Activated B cell treated with CpG ODN at 0.5 μM for 24 hours (primary cell): ENCODE measurements around the gene CNBP. TPM values are rescaled to one million over a fixed set of nuclear protein-coding genes. Genes with fewer than 3 reads are reported as not detected.
"Not testable (repeated sequence)": the region's sequence is repeated elsewhere in the genome, so short reads cannot be mapped to it uniquely, and the experiment has no call there.

Experiments used
- ATAC-seq: fragments of 200-7000 bp; cut with Tn5 transposase; one replicate; pipeline ENCODE4 v1.10.0; 2021; ENCODE audit warnings: low read depth, mild to moderate bottlenecking, moderate library complexity
- CTCF ChIA-PET: fragments of 350-600 bp; sonication (Branson Sonifier 250); formaldehyde crosslinking; loops from one replicate; lab custom pipeline; 2021; ENCODE audit warnings: antibody characterized with exemption; lab: Charles Lee
- POLR2A ChIA-PET: fragments of 350-600 bp; sonication (Branson Sonifier 250); formaldehyde crosslinking; loops from one replicate; lab custom pipeline; 2021; ENCODE audit warnings: antibody characterized with exemption; lab: Charles Lee
- DNase-seq: peaks from one replicate; pipeline ENCODE4 v3.0.0; 2022
- H3K27ac Mint-ChIP-seq: one replicate; pipeline ENCODE4 v1.8.0; 2020; ENCODE audit warnings: mixed read lengths
- H3K27me3 Mint-ChIP-seq: one replicate; pipeline ENCODE4 v1.8.0; 2021; ENCODE audit warnings: mixed read lengths
- H3K36me3 Mint-ChIP-seq: one replicate; pipeline ENCODE4 v1.8.0; 2021; ENCODE audit warnings: low read depth, mixed read lengths
- H3K4me1 Mint-ChIP-seq: one replicate; pipeline ENCODE4 v1.8.0; 2021; ENCODE audit warnings: mixed read lengths
- H3K4me3 Mint-ChIP-seq: one replicate; pipeline ENCODE4 v1.8.0; 2020; ENCODE audit warnings: mild to moderate bottlenecking, mixed read lengths
- H3K9me3 Mint-ChIP-seq: one replicate; pipeline ENCODE4 v1.8.0; 2020; ENCODE audit warnings: mixed read lengths
- intact Hi-C: fragments of 100-400 bp; cut with micrococcal nuclease; formaldehyde crosslinking; loops from one replicate; pipeline ENCODE4 v1.15.1; 2024
- total RNA-seq: library from RNA; stranded (reverse); gene quantifications from 2 replicates; pipeline ENCODE4 v1.2.3, GENCODE V29; 2022
- TF ChIP-seq, protein P1 (sequence below): fragments of 200-600 bp; IDR thresholded peaks from one replicate; pipeline ENCODE4 v1.8.0; 2022; ENCODE audit warnings: antibody characterized with exemption, mild to moderate bottlenecking

CNBP gene
- total RNA-seq, 1 donor from 2014 or later, result 281 TPM

GRCh38 chr3:129160891-129161859 lies 22.5 kb downstream of the CNBP start, which contains the start of gene ISY1:
TSS of gene ISY1 (minus strand) at chr3:129161063. CDS start at chr3:129160975, 88 bp downstream.
- peak; percentile 80 for DNase-seq

DNA sequence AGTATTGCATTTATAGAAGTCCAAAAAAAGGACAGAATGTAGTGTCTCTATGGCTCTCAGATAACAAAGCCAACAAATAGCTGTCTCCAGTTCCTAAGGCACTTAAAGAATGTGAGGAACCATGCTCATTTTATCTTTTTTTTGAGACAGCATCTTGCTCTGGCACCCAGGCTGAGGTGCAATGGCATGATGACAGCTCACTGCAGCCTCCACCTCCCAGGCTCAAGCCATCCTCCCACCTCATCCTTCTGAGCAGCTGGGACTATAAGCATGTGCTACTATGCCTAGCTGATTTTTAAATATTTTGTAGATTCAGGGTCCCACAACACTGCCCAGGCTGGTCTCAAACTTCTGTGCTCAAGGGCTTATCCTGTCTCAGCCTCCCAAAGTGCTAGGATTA lies 38.9 kb downstream of the CNBP start:
- Mint-ChIP-seq H3K36me3 (peaks cover 58% of the 10 kb centered on the region), H3K27ac (no peak overlapping the region), H3K27me3 (no peaks in the 10 kb centered on the region), H3K4me1 (no peaks in the 10 kb centered on the region), H3K9me3 (no peaks in the 10 kb centered on the region), H3K4me3 (no peak overlapping the region)
- DNase-seq (no peak), ATAC-seq (no peak)
- intact Hi-C loops, result no loop called here
- ChIA-PET CTCF (no interaction called here), POLR2A (interaction anchor here (0.6 kb wide), 1 partner anchor 13 kb away, joined by 14 read pairs; no protein-coding TSS in a partner anchor)
- TF ChIP-seq, protein P1, sequence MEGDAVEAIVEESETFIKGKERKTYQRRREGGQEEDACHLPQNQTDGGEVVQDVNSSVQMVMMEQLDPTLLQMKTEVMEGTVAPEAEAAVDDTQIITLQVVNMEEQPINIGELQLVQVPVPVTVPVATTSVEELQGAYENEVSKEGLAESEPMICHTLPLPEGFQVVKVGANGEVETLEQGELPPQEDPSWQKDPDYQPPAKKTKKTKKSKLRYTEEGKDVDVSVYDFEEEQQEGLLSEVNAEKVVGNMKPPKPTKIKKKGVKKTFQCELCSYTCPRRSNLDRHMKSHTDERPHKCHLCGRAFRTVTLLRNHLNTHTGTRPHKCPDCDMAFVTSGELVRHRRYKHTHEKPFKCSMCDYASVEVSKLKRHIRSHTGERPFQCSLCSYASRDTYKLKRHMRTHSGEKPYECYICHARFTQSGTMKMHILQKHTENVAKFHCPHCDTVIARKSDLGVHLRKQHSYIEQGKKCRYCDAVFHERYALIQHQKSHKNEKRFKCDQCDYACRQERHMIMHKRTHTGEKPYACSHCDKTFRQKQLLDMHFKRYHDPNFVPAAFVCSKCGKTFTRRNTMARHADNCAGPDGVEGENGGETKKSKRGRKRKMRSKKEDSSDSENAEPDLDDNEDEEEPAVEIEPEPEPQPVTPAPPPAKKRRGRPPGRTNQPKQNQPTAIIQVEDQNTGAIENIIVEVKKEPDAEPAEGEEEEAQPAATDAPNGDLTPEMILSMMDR, result no peak

More at GRCh38 chr3:129160891-129161859, 22.5 kb downstream of the CNBP start, which contains the start of gene ISY1:
- Mint-ChIP-seq H3K4me3 (peak within 1 kb of the TSS; percentile 98), H3K27ac (peak within 1 kb of the TSS; percentile 100), H3K9me3 (no peaks in the 10 kb centered on the region), H3K36me3 (peaks cover 47% of the 10 kb centered on the region), H3K27me3 (no peaks in the 10 kb centered on the region), H3K4me1 (peaks cover 39% of the 10 kb centered on the region)
- intact Hi-C loops, result loop anchor here (1.0 kb wide), 12 partner anchors 22 to 436 kb away; partner anchors contain the start of genes CNBP, COPG1 and HMCES
- ChIA-PET CTCF (interaction anchor here (0.6 to 2.4 kb wide), 13 partner anchors 9 to 191 kb away, joined by 3 to 45 read pairs (median 4); partner anchors contain the start of gene RAB43), POLR2A (interaction anchor here (0.6 to 3.3 kb wide), 19 partner anchors 9 to 282 kb away, joined by 3 to 40 read pairs (median 5); partner anchors contain the start of genes ACAD9, CNBP, COPG1 and RAB43)
- TF ChIP-seq, protein P1, result no peak
- peak; percentile 84 for ATAC-seq

GRCh38 chr3:129141011-129141410 lies 42.7 kb downstream of the CNBP start:
- H3K36me3 Mint-ChIP-seq, result peaks cover 58% of the 10 kb centered on the region
- H3K27ac Mint-ChIP-seq, H3K9me3 Mint-ChIP-seq, DNase-seq, POLR2A ChIA-PET, H3K4me1 Mint-ChIP-seq, ATAC-seq, CTCF ChIA-PET, H3K27me3 Mint-ChIP-seq, intact Hi-C loops, H3K4me3 Mint-ChIP-seq: not testable (repeated sequence)

- Mint-ChIP-seq H3K36me3 (peaks cover 53% of the 10 kb centered on the region), H3K4me3 (no peak overlapping the region), H3K4me1 (no peaks in the 10 kb centered on the region), H3K27ac (no peak overlapping the region), H3K27me3 (no peaks in the 10 kb centered on the region), H3K9me3 (no peaks in the 10 kb centered on the region)
- intact Hi-C loops, result no loop called here
- TF ChIP-seq, protein P1, result no peak
- no peak for ATAC-seq
- DNase-seq, result no peak
- CTCF ChIA-PET, result no interaction called here
- POLR2A ChIA-PET, result interaction anchor here (0.7 kb wide), 1 partner anchor 9 kb away, joined by 4 read pairs; no protein-coding TSS in a partner anchor
Observed at GRCh38 chr3:129139911-129140310, 43.8 kb downstream of the CNBP start.

- peaks cover 71% of the 10 kb centered on the region for H3K36me3 Mint-ChIP-seq
- H3K4me1 Mint-ChIP-seq, H3K27me3 Mint-ChIP-seq, H3K27ac Mint-ChIP-seq, H3K4me3 Mint-ChIP-seq, ATAC-seq, H3K9me3 Mint-ChIP-seq, CTCF ChIA-PET, DNase-seq, intact Hi-C loops: not testable (repeated sequence)
- POLR2A ChIA-PET, result interaction anchor here (0.7 kb wide), 1 partner anchor 9 kb away, joined by 3 read pairs; no protein-coding TSS in a partner anchor
Observed at GRCh38 chr3:129136275-129136674, 47.4 kb downstream of the CNBP start.
